WTC11 (cell line): Measurements from ENCODE around the gene SPDL1.

Experiments
- FOXJ3 ChIP-seq: sonication (generic); formaldehyde crosslinking; IDR thresholded peaks from 2 replicates; pipeline ENCODE4 v1.9.0; 2021; ENCODE audit warnings: missing genetic modification reagents, mild to moderate bottlenecking, borderline replicate concordance
- NR1H2 ChIP-seq: sonication (generic); formaldehyde crosslinking; IDR thresholded peaks from 2 replicates; pipeline ENCODE4 v1.9.0; 2021; ENCODE audit warnings: mild to moderate bottlenecking, moderate library complexity, missing genetic modification reagents
- NR3C1 ChIP-seq: sonication (generic); formaldehyde crosslinking; conservative IDR thresholded peaks from 2 replicates; pipeline ENCODE4 v1.8.1; 2023; ENCODE audit warnings: low read depth, mild to moderate bottlenecking, missing genetic modification reagents
- SMAD3 ChIP-seq: sonication (generic); formaldehyde crosslinking; IDR thresholded peaks from 2 replicates; pipeline ENCODE4 v1.8.0; 2022; ENCODE audit warnings: missing genetic modification reagents, mild to moderate bottlenecking, borderline replicate concordance
- SP1 ChIP-seq: sonication (generic); formaldehyde crosslinking; conservative IDR thresholded peaks from 2 replicates; pipeline ENCODE4 v1.8.1; 2022; ENCODE audit warnings: missing genetic modification reagents
- TEAD4 ChIP-seq: sonication (generic); formaldehyde crosslinking; IDR thresholded peaks from 2 replicates; pipeline ENCODE4 v1.8.0; 2022; ENCODE audit warnings: mild to moderate bottlenecking, missing genetic modification reagents
- TF ChIP-seq, protein P1 (sequence below): fragments of 200-600 bp; IDR thresholded peaks from 2 replicates; pipeline ENCODE4 v1.8.0; 2022; ENCODE audit warnings: antibody characterized with exemption
- TF ChIP-seq, protein P2 (sequence below): sonication (generic); formaldehyde crosslinking; IDR thresholded peaks from 2 replicates; pipeline ENCODE4 v1.8.0; 2022; ENCODE audit warnings: mild to moderate bottlenecking, missing genetic modification reagents
- TF ChIP-seq, protein P3 (sequence below): sonication (generic); formaldehyde crosslinking; IDR thresholded peaks from 2 replicates; pipeline ENCODE4 v1.8.0; 2022; ENCODE audit warnings: mild to moderate bottlenecking, missing genetic modification reagents
- TF ChIP-seq, protein P4 (sequence below): sonication (generic); formaldehyde crosslinking; IDR thresholded peaks from 2 replicates; pipeline ENCODE4 v1.8.1; 2023; ENCODE audit warnings: mild to moderate bottlenecking, moderate library complexity, missing genetic modification reagents

DNA sequence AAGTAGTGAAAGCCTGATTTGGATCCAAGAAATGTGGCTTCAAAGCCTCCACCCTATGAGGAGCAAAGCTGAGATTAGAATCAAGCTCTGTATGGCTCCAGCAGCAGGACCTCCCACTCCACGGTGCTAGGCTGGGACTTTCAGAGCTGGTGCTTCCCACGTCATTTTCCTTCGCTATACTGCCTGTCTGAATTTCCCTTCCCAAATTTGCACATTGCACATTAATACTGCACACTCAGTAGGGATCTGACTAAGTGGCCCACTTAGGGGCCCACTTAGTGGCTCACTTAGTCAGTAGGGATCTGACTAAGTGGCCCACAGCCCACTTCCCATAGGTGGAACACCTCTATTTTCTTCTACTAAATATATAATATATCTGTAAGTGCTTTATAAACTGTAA, 14.1 kb upstream of the SPDL1 start:
- TF ChIP-seq NR1H2 (no peak), TEAD4 (no peak), FOXJ3 (no peak), SMAD3 (CRISPR knock-in tag) (no peak), NR3C1 (CRISPR knock-in tag) (no peak), SP1 (no peak)
- TF ChIP-seq, protein P1, sequence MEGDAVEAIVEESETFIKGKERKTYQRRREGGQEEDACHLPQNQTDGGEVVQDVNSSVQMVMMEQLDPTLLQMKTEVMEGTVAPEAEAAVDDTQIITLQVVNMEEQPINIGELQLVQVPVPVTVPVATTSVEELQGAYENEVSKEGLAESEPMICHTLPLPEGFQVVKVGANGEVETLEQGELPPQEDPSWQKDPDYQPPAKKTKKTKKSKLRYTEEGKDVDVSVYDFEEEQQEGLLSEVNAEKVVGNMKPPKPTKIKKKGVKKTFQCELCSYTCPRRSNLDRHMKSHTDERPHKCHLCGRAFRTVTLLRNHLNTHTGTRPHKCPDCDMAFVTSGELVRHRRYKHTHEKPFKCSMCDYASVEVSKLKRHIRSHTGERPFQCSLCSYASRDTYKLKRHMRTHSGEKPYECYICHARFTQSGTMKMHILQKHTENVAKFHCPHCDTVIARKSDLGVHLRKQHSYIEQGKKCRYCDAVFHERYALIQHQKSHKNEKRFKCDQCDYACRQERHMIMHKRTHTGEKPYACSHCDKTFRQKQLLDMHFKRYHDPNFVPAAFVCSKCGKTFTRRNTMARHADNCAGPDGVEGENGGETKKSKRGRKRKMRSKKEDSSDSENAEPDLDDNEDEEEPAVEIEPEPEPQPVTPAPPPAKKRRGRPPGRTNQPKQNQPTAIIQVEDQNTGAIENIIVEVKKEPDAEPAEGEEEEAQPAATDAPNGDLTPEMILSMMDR, result no peak
- TF ChIP-seq, protein P2, sequence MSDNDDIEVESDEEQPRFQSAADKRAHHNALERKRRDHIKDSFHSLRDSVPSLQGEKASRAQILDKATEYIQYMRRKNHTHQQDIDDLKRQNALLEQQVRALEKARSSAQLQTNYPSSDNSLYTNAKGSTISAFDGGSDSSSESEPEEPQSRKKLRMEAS, result no peak
- TF ChIP-seq, protein P3, sequence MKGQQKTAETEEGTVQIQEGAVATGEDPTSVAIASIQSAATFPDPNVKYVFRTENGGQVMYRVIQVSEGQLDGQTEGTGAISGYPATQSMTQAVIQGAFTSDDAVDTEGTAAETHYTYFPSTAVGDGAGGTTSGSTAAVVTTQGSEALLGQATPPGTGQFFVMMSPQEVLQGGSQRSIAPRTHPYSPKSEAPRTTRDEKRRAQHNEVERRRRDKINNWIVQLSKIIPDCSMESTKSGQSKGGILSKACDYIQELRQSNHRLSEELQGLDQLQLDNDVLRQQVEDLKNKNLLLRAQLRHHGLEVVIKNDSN (CRISPR knock-in tag), result no peak
- TF ChIP-seq, protein P4, sequence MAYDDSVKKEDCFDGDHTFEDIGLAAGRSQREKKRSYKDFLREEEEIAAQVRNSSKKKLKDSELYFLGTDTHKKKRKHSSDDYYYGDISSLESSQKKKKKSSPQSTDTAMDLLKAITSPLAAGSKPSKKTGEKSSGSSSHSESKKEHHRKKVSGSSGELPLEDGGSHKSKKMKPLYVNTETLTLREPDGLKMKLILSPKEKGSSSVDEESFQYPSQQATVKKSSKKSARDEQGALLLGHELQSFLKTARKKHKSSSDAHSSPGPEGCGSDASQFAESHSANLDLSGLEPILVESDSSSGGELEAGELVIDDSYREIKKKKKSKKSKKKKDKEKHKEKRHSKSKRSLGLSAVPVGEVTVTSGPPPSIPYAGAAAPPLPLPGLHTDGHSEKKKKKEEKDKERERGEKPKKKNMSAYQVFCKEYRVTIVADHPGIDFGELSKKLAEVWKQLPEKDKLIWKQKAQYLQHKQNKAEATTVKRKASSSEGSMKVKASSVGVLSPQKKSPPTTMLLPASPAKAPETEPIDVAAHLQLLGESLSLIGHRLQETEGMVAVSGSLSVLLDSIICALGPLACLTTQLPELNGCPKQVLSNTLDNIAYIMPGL (CRISPR knock-in tag), result no peak
